Activated CD8-positive, alpha-beta T cell treated with anti-CD3 and anti-CD28 coated beads, Interleukin-2, amount 10 ng/mL, durations not matched to agents 7 days and 5 days (primary cell): ENCODE measurements around the gene PRTFDC1. TPM values are rescaled to one million over a fixed set of nuclear protein-coding genes. Genes with fewer than 3 reads are reported as not detected.

Experiments
- ATAC-seq: fragments of 150-1000 bp; cut with Tn5 transposase; one replicate; pipeline ENCODE4 v1.10.0; 2021; ENCODE audit warnings: moderate library complexity
- CTCF ChIA-PET: fragments of 350-600 bp; sonication (Branson Sonifier 250); formaldehyde crosslinking; loops from one replicate; lab custom pipeline; 2021; ENCODE audit warnings: antibody characterized with exemption; lab: Charles Lee
- POLR2A ChIA-PET: fragments of 350-600 bp; sonication (Branson Sonifier 250); formaldehyde crosslinking; loops from one replicate; lab custom pipeline; 2021; ENCODE audit warnings: antibody characterized with exemption; lab: Charles Lee
- DNase-seq: peaks from one replicate; pipeline ENCODE4 v3.0.0-alpha.2; 2020
- H3K27ac Mint-ChIP-seq: one replicate; pipeline ENCODE4 v1.8.0; 2021; ENCODE audit warnings: mild to moderate bottlenecking, mixed read lengths
- H3K27me3 Mint-ChIP-seq: one replicate; pipeline ENCODE4 v1.8.0; 2021; ENCODE audit warnings: low read depth, mixed read lengths
- H3K36me3 Mint-ChIP-seq: one replicate; pipeline ENCODE4 v1.8.0; 2021; ENCODE audit warnings: low read depth, mixed read lengths
- H3K4me1 Mint-ChIP-seq: one replicate; pipeline ENCODE4 v1.8.0; 2021; ENCODE audit warnings: low read depth, mixed read lengths
- H3K4me3 Mint-ChIP-seq: one replicate; pipeline ENCODE4 v1.8.0; 2021; ENCODE audit warnings: mild to moderate bottlenecking, mixed read lengths
- H3K9me3 Mint-ChIP-seq: one replicate; pipeline ENCODE4 v1.8.0; 2022; ENCODE audit warnings: mixed read lengths; ENCODE audit not compliant: insufficient read depth
- total RNA-seq, 2 experiments: library from RNA; stranded (reverse); gene quantifications; one replicate each; pipeline ENCODE4 v1.2.3, GENCODE V29; 2021

PRTFDC1 gene
- total RNA-seq, 2 experiments from 2014 or later, result 1.6 to 2.9 TPM

- H3K36me3 Mint-ChIP-seq, result peaks cover 12% of the 10 kb centered on the region
- no peak overlapping the region for H3K4me3 Mint-ChIP-seq
- peaks cover 6% of the 10 kb centered on the region for H3K4me1 Mint-ChIP-seq
- ATAC-seq (no peak), DNase-seq (no peak)
- ChIA-PET CTCF (interaction anchor here (1.2 to 2.5 kb wide), 2 partner anchors 14 to 28 kb away, joined by 3 to 7 read pairs; no protein-coding TSS in a partner anchor), POLR2A (interaction anchor here (0.7 kb wide), 1 partner anchor 28 kb away, joined by 3 read pairs; no protein-coding TSS in a partner anchor)
- no peak overlapping the region for H3K27ac Mint-ChIP-seq
- no peaks in the 10 kb centered on the region for H3K27me3 Mint-ChIP-seq
- H3K9me3 Mint-ChIP-seq, result peaks cover 6% of the 10 kb centered on the region
These were observed 37.1 kb downstream of the PRTFDC1 start for GRCh38 chr10:24915304-24915703.

- ChIA-PET CTCF (interaction anchor here (1.0 to 1.2 kb wide), 2 partner anchors 27 to 272 kb away, joined by 3 read pairs; no protein-coding TSS in a partner anchor), POLR2A (no interaction called here)
- Mint-ChIP-seq H3K4me1 (peaks cover 6% of the 10 kb centered on the region), H3K4me3 (no peak overlapping the region), H3K36me3 (peaks cover 5% of the 10 kb centered on the region), H3K27me3 (no peaks in the 10 kb centered on the region), H3K27ac (no peak overlapping the region), H3K9me3 (no peaks in the 10 kb centered on the region)
- DNase-seq (no peak), ATAC-seq (no peak)
These were observed 38.3 kb downstream of the PRTFDC1 start for GRCh38 chr10:24914148-24914547.

- ATAC-seq (no peak), DNase-seq (no peak)
- H3K4me1 Mint-ChIP-seq, result peaks cover 6% of the 10 kb centered on the region
- H3K36me3 Mint-ChIP-seq, result peaks cover 9% of the 10 kb centered on the region
- H3K9me3 Mint-ChIP-seq, result no peaks in the 10 kb centered on the region
- no peaks in the 10 kb centered on the region for H3K27me3 Mint-ChIP-seq
- CTCF ChIA-PET, result no interaction called here
- no peak overlapping the region for H3K4me3 Mint-ChIP-seq
- POLR2A ChIA-PET, result no interaction called here
- no peak overlapping the region for H3K27ac Mint-ChIP-seq
These were observed 40.2 kb downstream of the PRTFDC1 start for GRCh38 chr10:24912215-24912614.

- Mint-ChIP-seq H3K27ac (no peak overlapping the region), H3K27me3 (no peaks in the 10 kb centered on the region), H3K36me3 (peaks cover 15% of the 10 kb centered on the region), H3K9me3 (no peaks in the 10 kb centered on the region), H3K4me1 (peaks cover 6% of the 10 kb centered on the region), H3K4me3 (no peak overlapping the region)
- ChIA-PET POLR2A (no interaction called here), CTCF (no interaction called here)
- ATAC-seq (no peak), DNase-seq (no peak)
These were observed 41.4 kb downstream of the PRTFDC1 start for GRCh38 chr10:24911029-24911428.

- ATAC-seq (no peak), DNase-seq (no peak)
- Mint-ChIP-seq H3K4me3 (no peak overlapping the region), H3K27ac (no peak overlapping the region), H3K9me3 (no peaks in the 10 kb centered on the region), H3K36me3 (peaks cover 15% of the 10 kb centered on the region), H3K4me1 (peaks cover 6% of the 10 kb centered on the region), H3K27me3 (no peaks in the 10 kb centered on the region)
- POLR2A ChIA-PET, result no interaction called here
- CTCF ChIA-PET, result no interaction called here
These were observed 41.8 kb downstream of the PRTFDC1 start for GRCh38 chr10:24910574-24910973.

- Mint-ChIP-seq H3K4me3 (no peak overlapping the region), H3K27ac (no peak overlapping the region), H3K36me3 (peaks cover 14% of the 10 kb centered on the region), H3K9me3 (no peaks in the 10 kb centered on the region), H3K4me1 (peaks cover 6% of the 10 kb centered on the region), H3K27me3 (no peaks in the 10 kb centered on the region)
- POLR2A ChIA-PET, result no interaction called here
- ATAC-seq, result no peak
- no peak for DNase-seq
- CTCF ChIA-PET, result interaction anchor here (0.9 kb wide), 1 partner anchor 20 kb away, joined by 3 read pairs; no protein-coding TSS in a partner anchor
These were observed 43.5 kb downstream of the PRTFDC1 start for GRCh38 chr10:24908793-24909423.

GRCh38 chr10:24907956-24908355 lies 44.5 kb downstream of the PRTFDC1 start:
- Mint-ChIP-seq H3K27me3 (no peaks in the 10 kb centered on the region), H3K36me3 (peaks cover 14% of the 10 kb centered on the region), H3K4me3 (no peak overlapping the region), H3K4me1 (peaks cover 6% of the 10 kb centered on the region), H3K27ac (no peak overlapping the region), H3K9me3 (no peaks in the 10 kb centered on the region)
- ChIA-PET POLR2A (no interaction called here), CTCF (no interaction called here)
- ATAC-seq (no peak), DNase-seq (no peak)

GRCh38 chr10:24906372-24906771 lies 46.0 kb downstream of the PRTFDC1 start:
- H3K4me1 Mint-ChIP-seq, result peaks cover 9% of the 10 kb centered on the region
- POLR2A ChIA-PET, result no interaction called here
- H3K27me3 Mint-ChIP-seq, result no peaks in the 10 kb centered on the region
- no peak overlapping the region for H3K27ac Mint-ChIP-seq
- no peaks in the 10 kb centered on the region for H3K9me3 Mint-ChIP-seq
- H3K4me3 Mint-ChIP-seq, result no peak overlapping the region
- CTCF ChIA-PET, result interaction anchor here (0.7 kb wide), 1 partner anchor 132 kb away, joined by 3 read pairs; no protein-coding TSS in a partner anchor
- DNase-seq (no peak), ATAC-seq (no peak)
- H3K36me3 Mint-ChIP-seq, result peaks cover 18% of the 10 kb centered on the region

GRCh38 chr10:24904824-24905223 lies 47.6 kb downstream of the PRTFDC1 start:
- Mint-ChIP-seq H3K36me3 (peaks cover 18% of the 10 kb centered on the region), H3K4me1 (peaks cover 14% of the 10 kb centered on the region), H3K9me3 (no peaks in the 10 kb centered on the region), H3K4me3 (no peak overlapping the region), H3K27ac (no peak overlapping the region), H3K27me3 (no peaks in the 10 kb centered on the region)
- no peak for DNase-seq
- no peak for ATAC-seq
- ChIA-PET POLR2A (no interaction called here), CTCF (no interaction called here)

GRCh38 chr10:24902400-24902728 lies 50.0 kb downstream of the PRTFDC1 start:
- H3K9me3 Mint-ChIP-seq, result no peaks in the 10 kb centered on the region
- DNase-seq (no peak), ATAC-seq (no peak)
- H3K36me3 Mint-ChIP-seq, result peaks cover 31% of the 10 kb centered on the region
- CTCF ChIA-PET, result no interaction called here
- no peaks in the 10 kb centered on the region for H3K27me3 Mint-ChIP-seq
- no peak overlapping the region for H3K4me3 Mint-ChIP-seq
- peaks cover 27% of the 10 kb centered on the region for H3K4me1 Mint-ChIP-seq
- POLR2A ChIA-PET, result no interaction called here
- no peak overlapping the region for H3K27ac Mint-ChIP-seq

GRCh38 chr10:24901686-24902399 lies 50.6 kb downstream of the PRTFDC1 start:
- H3K27ac Mint-ChIP-seq, result peak overlapping the region; percentile 21
- peaks cover 34% of the 10 kb centered on the region for H3K36me3 Mint-ChIP-seq
- DNase-seq (no peak), ATAC-seq (no peak)
- ChIA-PET CTCF (no interaction called here), POLR2A (no interaction called here)
- peaks cover 32% of the 10 kb centered on the region for H3K4me1 Mint-ChIP-seq
- H3K9me3 Mint-ChIP-seq, result no peaks in the 10 kb centered on the region
- H3K4me3 Mint-ChIP-seq, result no peak overlapping the region
- H3K27me3 Mint-ChIP-seq, result no peaks in the 10 kb centered on the region

- POLR2A ChIA-PET, result no interaction called here
These were observed 51.3 kb downstream of the PRTFDC1 start for GRCh38 chr10:24900888-24901685.

More at GRCh38 chr10:24900888-24901685, 51.3 kb downstream of the PRTFDC1 start:
- ATAC-seq (no peak), DNase-seq (no peak)
- no peak overlapping the region for H3K4me3 Mint-ChIP-seq
- no peak overlapping the region for H3K27ac Mint-ChIP-seq
- CTCF ChIA-PET, result no interaction called here
- H3K36me3 Mint-ChIP-seq, result peaks cover 28% of the 10 kb centered on the region
- no peaks in the 10 kb centered on the region for H3K9me3 Mint-ChIP-seq
- H3K4me1 Mint-ChIP-seq, result peaks cover 40% of the 10 kb centered on the region
- H3K27me3 Mint-ChIP-seq, result no peaks in the 10 kb centered on the region
